Vagina (tissue), 2 donors: ENCODE results near the gene SAE1.

Experiments used
- CTCF ChIP-seq, 3 experiments: fragments of 450-650 bp in 2 of 3; fragments of 200-600 bp in 1 of 3; sonication (generic) in 1 of 3; IDR thresholded peaks; one replicate each; pipeline ENCODE4 v1.5.1; 2017 to 2019; ENCODE audit warnings: antibody characterized with exemption in 3 of 3, mild to moderate bottlenecking in 2 of 3, moderate library complexity in 2 of 3
- POLR2A ChIP-seq, 2 donors: fragments of 450-650 bp; IDR thresholded peaks; one replicate each; pipeline ENCODE4 v1.6.1; 2017; ENCODE audit warnings: antibody characterized with exemption in 2 of 2, mild to moderate bottlenecking in 2 of 2, moderate library complexity in 2 of 2

- TF ChIP-seq CTCF (IDR thresholded peaks at IDR 0.05) (no peak), POLR2A (IDR thresholded peaks at IDR 0.05) (no peak)
Observed at GRCh38 chr19:47190167-47190727, 59.6 kb downstream of the SAE1 start.
